Measurements from ENCODE around the gene PLXND1.
"Not testable (repeated sequence)": the region's sequence is repeated elsewhere in the genome, so short reads cannot be mapped to it uniquely, and the experiment has no call there.

The PLXND1 gene

GRCh38 chr3:129520960-129521359 is 85.5 kb downstream of the PLXND1 start:
- DNase-seq: no peak

GRCh38 chr3:129519896-129520715 is 86.4 kb downstream of the PLXND1 start:
- DNase-seq: no peak

DNA sequence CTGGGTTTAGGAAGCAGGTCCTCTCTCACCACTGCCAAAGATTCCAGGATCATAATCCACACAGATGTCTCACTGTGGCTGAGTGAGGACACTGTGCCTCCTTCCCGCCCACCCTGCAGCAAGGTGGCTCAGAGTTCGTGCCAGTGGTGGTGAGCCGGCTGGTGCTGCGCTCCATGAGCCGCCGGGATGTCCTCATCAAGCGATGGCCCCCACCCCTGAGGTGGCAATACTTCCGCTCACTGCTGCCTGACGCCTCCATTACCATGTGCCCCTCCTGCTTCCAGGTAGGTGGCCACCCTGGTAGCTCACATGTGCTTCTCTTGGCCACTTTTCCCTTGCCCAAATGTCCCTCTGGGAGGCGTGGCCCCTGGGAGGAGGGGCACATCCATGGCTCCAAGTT is 87.0 kb downstream of the PLXND1 start:
- no peak for DNase-seq

DNA sequence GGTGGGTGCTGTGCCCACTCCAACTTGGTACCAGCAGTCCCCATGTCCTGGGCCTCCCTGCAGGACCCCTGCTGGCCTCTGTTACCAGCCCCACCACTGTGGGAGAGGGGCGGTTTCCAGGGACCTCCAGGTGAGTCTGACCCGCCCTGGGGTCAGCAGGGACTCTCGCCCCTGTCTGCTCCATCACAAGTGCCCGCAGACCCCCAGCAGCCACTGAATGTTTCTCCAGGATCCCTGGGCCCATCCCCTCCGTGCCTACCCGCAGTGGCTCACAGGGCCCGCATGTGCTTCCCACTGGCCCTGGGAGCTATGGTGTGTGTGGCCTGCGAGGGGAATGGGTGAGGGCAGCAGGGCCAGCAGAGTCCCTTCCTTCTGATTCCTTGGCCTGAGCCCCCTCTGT is 87.9 kb downstream of the PLXND1 start:
- no peak for DNase-seq

GRCh38 chr3:129518038-129518561 is 88.4 kb downstream of the PLXND1 start:
- DNase-seq: no peak

GRCh38 chr3:129517516-129517915 is 89.0 kb downstream of the PLXND1 start:
- DNase-seq: no peak

DNA sequence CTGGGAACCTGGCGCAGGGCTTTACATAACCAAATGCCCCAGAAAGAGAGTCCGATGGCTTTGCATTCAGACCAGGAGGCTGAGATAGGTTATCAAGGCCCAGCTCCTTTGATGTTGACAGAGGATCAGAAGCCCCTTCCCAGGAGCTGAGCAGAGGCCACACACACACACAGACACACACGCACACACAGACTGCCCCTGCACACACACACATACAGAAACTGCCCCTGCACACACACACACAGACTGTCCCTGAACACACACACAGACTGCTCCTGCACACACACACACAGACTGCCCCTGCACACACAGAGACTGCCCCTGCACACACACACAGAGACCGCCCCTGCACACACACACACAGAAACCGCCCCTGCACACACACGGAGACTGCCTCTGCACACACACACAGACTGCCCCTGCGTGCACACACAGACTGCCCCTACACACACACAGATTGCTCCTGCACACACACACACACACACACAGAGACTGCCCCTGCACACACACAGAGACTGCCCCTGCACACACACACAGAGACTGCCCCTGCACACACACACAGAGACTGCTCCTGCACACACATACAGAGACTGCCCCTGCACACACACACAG is 90.5 kb downstream of the PLXND1 start:
- not testable (repeated sequence) for DNase-seq

GRCh38 chr3:129515108-129515820 is 91.2 kb downstream of the PLXND1 start:
- DNase-seq: not testable (repeated sequence)

- no peak for DNase-seq
Observed at GRCh38 chr3:129514563-129514962, 91.9 kb downstream of the PLXND1 start.

DNA sequence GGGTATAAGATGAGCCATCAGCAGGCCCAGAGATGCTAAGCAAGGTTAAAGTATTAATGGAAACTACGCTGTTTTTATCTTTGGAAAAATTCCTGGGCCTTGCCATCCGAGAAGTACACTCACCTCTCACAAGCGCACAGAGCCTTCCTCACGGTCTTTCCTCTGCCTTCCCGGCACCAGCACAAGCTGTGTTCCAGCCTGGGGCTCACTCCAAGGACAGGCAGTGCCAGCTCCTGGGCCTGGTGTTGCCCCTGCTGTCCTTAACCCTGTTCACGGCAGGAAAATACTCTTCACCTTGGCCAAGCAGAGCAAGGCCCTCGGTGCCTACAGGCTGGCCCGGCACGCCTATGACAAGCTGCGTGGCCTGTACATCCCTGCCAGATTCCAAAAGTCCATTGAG is 92.4 kb downstream of the PLXND1 start:
- DNase-seq: no peak

DNA sequence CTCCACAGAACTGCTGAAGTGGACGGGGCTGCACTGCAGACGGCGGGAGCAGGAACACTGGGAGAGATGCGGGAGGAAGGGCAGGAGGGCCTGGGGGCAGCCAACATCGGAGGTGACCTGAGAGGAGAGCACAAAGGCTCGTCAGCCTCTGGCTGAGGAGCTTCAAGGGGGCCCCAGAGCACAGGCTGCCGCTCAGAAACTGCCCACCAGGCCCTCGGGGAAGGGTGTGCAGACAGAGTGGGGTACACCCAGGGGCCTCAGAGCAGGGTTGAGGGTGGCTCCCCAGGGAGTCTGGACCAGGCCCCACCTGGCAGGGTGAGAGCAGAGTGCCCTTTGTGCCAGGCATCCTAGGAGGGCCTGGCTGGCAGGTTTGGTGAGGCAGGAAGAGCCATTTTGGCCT is 92.8 kb downstream of the PLXND1 start:
- no peak for DNase-seq

- no peak for DNase-seq
Observed at GRCh38 chr3:129512595-129512994, 93.9 kb downstream of the PLXND1 start.

GRCh38 chr3:129507181-129507831 is 99.2 kb downstream of the PLXND1 start:
- no peak for DNase-seq

DNA sequence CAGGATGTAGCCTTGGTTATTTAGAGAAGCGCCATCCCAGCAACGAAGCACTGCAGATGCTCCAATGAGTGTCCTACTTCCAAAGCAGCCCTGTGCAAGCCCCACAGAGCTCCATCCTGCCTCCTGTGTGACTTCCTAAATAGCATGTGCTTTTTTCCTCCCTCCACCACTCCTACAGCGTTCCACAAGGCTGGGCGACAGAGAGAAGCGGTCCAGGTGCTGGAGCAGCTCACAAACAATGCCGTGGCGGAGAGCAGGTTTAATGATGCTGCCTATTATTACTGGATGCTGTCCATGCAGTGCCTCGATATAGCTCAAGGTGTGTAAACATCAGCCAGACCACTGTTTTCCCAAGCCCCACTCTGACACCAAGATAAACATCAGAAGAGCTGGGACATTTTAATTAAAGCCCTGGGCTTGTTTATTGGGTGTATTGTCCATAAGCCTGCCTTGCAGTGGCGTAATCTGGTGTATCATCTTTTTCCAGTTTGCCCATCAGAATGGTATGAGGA is 100.2 kb downstream of the PLXND1 start:
- no peak for DNase-seq

DNA sequence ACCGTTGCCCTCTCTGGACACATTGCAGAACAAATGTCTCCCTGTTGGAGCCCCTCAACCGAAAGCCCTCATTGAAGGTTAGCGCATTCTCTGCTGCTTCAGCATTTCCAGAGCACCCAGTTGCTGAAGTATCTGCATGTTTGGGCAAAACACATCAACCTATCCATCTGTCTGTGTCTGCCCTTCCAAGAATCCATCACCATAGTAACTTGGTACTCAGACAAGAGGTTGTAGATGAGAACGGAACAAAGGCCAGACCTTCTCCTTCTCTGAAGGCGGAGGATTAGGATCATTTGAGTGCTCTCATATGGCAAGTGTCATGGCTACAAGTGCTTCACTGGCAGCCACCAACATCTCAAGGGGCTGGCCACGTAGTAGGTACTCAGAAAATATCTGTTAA is 101.1 kb downstream of the PLXND1 start:
- DNase-seq: no peak

Measured in activated effector memory CD4-positive, alpha-beta T cell treated with Interleukin-2 at 50 U/mL for 16 hours (primary cell).